Daoy (cell line): ENCODE measurements around the gene CHD1L. TPM values are rescaled to one million over a fixed set of nuclear protein-coding genes. Genes with fewer than 3 reads are reported as not detected.
"Not testable (repeated sequence)": the region's sequence is repeated elsewhere in the genome, so short reads cannot be mapped to it uniquely, and the experiment has no call there.

Source experiments
- DNase-seq: peaks from one replicate; pipeline ENCODE4 v3.0.0-alpha.2; 2015; ENCODE audit warnings: low read depth
- total RNA-seq: library from RNA; depleted of rRNA; stranded (reverse); fragments of >200 nt; shearing (Covaris generic); gene quantifications from 2 replicates; pipeline ENCODE4 v1.2.3, GENCODE V29; 2014; rRNA removed

Gene CHD1L
- total RNA-seq = 45.5 and 51.5 TPM in 2 replicates

- peak; percentile 97 for DNase-seq
These were observed at the start of gene CHD1L for GRCh38 chr1:147242449-147243227. TSS of gene CHD1L (plus strand) at chr1:147242684. CDS start at chr1:147242704, 20 bp downstream.

DNA sequence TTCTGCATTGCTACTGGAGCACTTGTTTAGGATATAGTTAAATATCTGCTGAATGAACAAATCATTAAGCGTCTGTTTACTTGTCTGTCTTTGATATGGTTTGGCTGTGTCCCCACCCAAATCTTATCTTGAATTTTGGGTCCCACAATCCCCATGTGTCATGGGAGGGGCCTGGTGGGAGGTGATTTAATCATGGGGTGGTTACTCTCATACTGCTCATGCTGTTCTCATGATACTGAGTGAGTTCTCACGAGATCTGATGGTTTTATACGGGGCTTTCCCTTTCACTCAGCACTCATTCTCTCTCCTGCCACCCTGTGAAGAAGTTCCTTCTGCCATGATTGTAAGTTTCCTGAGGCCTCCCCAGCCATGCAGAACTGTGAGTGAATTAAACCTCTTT lies 45.2 kb upstream of the CHD1L start:
- not testable (repeated sequence) for DNase-seq

DNA sequence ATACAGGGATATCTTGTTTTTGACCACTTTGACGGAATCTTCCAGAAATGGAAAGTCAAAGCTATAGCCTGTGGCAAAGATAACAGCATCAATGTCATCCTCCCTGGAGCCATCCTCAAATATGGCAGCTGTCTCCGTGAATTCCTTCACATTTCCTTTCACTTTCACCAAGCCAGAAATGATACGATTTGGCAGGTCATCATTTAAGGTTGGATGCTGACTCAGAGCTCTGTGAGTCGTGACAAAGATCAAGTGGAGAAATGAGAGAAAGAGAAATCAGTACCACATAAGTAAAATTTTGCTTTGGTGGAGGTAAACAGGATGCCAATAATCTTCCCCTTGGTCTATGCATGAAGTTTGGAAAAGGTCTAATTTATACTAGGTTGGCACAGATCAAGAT lies 41.2 kb upstream of the CHD1L start:
- DNase-seq = peak; percentile 39

- DNase-seq = no peak
These were observed 40.7 kb upstream of the CHD1L start for GRCh38 chr1:147201786-147202185.

DNA sequence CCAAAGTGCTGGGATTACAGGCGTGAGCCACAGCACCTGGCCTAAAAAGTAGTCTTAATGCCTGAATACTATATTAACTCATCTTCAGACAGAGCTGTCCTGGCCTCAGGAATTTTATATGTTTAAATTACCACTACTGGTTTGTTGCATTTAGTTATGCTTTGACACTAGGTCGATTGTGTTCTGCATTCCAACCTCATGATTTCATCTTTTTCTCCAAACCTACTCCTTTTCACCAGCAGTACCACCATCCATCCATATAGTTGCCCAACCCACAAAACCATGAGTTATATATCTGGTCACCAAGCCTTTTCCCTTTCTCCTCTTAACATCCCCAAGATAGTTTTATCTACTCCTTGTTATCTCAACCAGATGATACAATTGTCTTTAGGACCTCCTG lies 39.9 kb upstream of the CHD1L start:
- DNase-seq = no peak

GRCh38 chr1:147204080-147204479 lies 38.4 kb upstream of the CHD1L start:
- no peak for DNase-seq

- no peak for DNase-seq
These were observed 35.3 kb upstream of the CHD1L start for GRCh38 chr1:147207192-147207591.

DNA sequence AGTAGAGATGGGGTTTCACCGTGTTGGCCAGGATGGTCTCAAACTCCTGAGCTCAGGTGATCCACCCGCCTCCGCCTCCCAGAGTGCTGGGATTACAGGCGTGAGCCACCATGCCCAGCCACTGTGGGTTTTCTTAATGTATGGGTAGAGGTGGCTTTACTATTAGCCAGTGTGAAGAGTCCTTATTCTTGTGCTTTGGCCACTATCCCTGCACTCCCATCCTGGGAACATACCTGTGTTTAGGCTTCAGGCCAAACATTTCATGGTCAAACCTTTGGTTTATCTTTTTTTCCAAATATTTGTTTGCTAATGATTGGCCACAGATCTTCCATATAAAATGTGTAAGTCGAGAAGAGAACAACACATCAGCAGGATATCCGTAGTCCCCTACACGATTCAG lies 33.9 kb upstream of the CHD1L start:
- DNase-seq = no peak

GRCh38 chr1:147209825-147210821 lies 32.4 kb upstream of the CHD1L start:
- no peak for DNase-seq

- DNase-seq = no peak
These were observed 31.5 kb upstream of the CHD1L start for GRCh38 chr1:147210987-147211386.

DNA sequence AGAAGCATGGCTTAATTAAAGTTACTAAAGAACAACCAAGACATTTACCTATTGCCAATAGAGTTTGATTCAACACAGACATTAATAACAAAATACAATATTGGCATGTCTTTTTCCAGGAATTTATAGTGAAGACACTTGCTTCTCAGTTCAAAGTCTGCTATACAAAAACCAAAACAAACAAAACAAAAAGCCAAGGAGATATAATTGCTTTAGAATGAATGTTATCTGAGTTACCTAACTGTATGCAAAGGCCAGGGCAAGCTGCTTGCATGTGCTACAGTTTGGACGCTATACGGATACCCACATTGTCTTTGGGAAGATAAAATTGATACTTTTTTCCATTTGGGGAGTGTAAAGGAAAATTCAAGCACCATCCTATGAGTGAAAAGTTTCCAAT lies 30.9 kb upstream of the CHD1L start:
- no peak for DNase-seq

GRCh38 chr1:147213271-147213670 lies 29.2 kb upstream of the CHD1L start:
- no peak for DNase-seq

GRCh38 chr1:147214325-147214724 lies 28.2 kb upstream of the CHD1L start:
- DNase-seq = no peak

GRCh38 chr1:147214842-147215539 lies 27.5 kb upstream of the CHD1L start:
- no peak for DNase-seq

DNA sequence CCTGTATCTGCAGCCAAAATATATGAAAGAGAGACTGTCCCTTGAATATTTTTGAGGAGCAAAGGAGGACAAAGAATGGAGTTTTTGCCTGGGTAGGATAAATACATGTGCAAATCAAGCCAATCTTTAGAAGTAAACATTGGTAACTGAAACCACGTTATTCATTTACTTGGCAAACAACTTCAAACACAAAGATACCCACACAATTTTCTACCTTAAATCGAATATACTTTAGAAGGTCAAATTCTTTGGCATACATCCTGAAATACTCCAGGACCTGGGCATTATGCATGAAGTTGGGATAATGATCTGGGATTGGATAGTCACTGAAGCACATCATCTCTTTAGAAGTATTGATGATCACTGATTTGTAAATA lies 27.0 kb upstream of the CHD1L start:
- no peak for DNase-seq

- DNase-seq = no peak
These were observed 26.4 kb upstream of the CHD1L start for GRCh38 chr1:147216124-147216523.

GRCh38 chr1:147217141-147217540 lies 25.3 kb upstream of the CHD1L start:
- no peak for DNase-seq

GRCh38 chr1:147218606-147219005 lies 23.9 kb upstream of the CHD1L start:
- DNase-seq = no peak

DNA sequence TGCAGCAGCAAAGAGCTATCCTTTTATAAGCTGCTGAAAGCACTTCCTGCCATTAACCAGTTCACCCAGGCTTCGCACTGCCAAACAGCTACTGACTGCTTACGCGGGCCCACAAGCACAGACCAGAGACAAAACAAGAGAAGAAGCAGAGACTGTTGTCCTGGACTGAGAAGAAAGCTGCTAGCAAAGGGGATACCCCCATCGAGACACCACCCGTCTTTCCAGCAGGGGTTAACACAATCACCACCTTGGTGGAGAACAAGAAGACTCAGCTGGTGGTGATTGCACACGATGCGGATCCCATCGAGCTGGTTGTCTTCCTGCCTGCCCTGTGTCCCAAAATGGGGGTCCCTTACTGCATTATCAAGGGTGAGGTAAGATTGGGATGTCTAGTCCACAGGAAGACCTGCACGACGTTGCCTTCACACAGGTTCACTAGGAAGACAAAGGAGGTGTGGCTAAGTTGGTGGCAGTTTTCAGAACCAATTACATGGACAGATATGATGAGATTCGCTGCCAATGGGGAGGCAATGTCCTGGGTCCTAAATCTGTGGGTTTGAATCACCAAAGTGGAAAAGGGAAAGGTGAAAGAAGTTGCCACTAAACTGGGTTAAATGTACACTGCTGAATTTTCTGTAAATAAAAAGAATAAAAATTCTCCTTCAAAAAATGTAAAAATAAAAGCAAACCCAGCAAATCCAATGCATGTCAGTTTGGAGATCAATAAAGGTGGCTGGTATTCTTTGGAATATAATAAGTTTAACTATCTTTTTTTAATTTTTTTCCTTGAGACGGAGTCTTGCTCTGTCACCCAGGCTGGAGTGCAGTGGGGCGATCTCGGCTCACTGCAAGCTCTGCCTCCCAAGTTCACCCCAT lies 18.5 kb upstream of the CHD1L start:
- DNase-seq = no peak

- peak; percentile 42 for DNase-seq
These were observed 17.2 kb upstream of the CHD1L start, which contains the start of gene FMO5 for GRCh38 chr1:147225193-147225730. TSS of gene FMO5 (minus strand) at chr1:147225339. CDS start at chr1:147225029, 310 bp downstream.

GRCh38 chr1:147231032-147231431 lies 11.5 kb upstream of the CHD1L start:
- not testable (repeated sequence) for DNase-seq
